SK-MEL-5 (cell line): ENCODE measurements around the gene NDRG4. TPM values are rescaled to one million over a fixed set of nuclear protein-coding genes. Genes with fewer than 3 reads are reported as not detected.

Experiments
- DNase-seq: peaks from one replicate; pipeline ENCODE4 v3.0.0-alpha.2; 2016; ENCODE audit warnings: low read depth, low spot score
- in situ Hi-C: cut with HindIII; loops from 2 replicates; pipeline ENCODE4 v1.10.0; 2016; ENCODE audit warnings: low sequenced_read_pairs, high pct_unique_total_duplicates, low pct_unique_long_range_greater_than_20kb
- total RNA-seq: library from RNA; depleted of rRNA; stranded (reverse); fragments of >200 nt; shearing (Covaris generic); gene quantifications from 2 replicates; pipeline ENCODE4 v1.2.3, GENCODE V29; 2014

Gene NDRG4
- total RNA-seq, 1 experiment from 2014 or later: 0.05 TPM

DNA sequence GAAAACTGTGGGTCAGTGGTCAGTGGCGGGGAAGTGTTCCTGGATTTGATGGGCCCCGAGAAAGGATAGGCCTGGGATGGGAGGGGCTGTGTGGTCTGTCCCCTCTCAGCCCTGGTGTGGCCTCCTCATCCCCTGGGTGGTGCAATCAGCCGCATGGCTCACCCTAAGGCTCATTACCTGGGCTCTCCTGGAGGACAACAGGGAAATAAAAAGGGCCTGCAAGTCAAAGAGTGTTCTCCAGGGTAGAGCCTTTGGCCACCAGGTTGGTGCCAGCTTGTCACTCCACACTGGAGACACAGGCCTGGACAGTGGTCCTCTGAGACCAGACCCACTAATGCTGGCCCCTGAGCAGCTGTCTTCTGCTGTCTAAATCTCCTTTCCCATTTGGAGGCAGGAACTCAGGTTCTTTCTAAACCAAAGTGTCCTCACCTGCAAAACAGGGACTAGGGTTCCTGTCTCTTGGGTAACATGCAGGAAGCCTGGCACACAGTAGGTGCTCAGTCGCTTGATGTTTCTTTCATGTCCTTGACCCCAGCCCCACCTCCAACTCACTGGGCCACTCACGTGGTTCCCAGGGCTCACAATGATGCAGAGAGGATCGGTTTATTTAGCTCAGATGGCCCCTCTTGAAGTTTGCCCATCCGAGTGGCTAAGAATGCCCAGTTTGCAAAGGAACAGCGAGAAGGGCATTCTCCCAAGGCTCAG lies 2.4 kb downstream of the NDRG4 start:
- in situ Hi-C loops: no loop called here
- DNase-seq: no peak

DNA sequence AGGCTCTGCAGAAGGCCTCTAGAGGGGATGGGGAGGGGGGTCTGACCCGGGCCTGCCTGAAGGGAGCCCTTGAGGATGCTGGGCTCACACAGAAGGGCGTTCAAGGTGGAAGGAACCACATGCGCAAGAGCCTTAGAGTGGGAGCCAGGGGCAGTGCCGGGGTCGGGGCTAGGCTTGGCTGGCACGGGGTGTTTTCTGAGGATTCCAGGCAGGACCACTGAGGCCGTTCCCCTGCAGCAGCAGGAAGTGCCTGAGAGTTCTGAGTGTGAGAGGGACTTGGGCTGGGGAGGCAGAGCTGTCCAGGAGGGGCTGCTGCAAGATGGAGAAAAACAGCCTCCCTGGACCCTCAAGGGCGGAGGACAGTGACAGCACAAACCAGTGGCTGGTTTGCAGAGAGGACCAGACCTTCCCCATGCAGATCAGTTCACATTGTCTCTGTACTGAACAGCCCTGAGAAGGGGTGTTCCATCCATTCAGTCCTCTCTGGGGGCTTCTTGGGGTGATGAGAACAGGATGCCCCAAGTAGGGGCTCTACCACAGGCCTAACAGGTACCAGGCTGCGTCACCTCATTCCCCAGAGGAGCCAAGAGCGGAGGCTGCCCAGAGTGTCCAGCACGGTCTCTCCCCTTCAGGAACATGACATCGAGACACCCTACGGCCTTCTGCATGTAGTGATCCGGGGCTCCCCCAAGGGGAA lies 3.4 kb downstream of the NDRG4 start:
- DNase-seq: no peak
- in situ Hi-C loops: no loop called here

DNA sequence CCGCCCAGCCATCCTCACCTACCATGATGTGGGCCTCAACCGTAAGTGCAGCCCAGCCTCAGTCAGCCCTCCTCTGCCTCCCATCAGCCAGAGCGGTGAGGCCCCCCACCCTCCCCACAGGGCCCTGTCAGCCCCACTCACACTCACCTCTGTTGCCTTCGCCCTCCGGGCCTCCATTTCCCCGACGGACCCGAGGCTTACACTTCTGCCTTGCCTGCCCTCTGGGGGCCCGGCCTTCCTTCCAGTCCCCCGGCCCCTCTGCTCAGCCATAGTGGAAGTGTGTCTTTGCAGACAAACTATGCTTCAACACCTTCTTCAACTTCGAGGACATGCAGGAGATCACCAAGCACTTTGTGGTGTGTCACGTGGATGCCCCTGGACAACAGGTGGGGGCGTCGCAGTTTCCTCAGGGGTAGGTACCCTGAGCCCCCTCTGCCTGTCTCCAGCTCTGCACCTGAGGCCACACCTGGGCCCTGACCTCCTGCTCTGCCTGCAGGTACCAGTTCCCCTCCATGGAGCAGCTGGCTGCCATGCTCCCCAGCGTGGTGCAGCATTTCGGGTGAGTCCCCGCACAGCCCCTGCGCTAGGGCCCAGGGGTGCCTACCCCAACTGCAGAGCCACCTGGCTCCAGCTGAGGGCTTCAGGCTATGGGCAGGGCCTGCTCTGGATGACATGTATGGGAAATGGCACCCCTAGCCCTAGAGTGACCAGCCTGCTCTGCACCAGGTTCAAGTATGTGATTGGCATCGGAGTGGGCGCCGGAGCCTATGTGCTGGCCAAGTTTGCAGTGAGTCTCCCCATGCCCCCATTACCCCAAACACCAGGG lies 4.1 kb downstream of the NDRG4 start:
- in situ Hi-C loops: no loop called here
- DNase-seq: no peak

DNA sequence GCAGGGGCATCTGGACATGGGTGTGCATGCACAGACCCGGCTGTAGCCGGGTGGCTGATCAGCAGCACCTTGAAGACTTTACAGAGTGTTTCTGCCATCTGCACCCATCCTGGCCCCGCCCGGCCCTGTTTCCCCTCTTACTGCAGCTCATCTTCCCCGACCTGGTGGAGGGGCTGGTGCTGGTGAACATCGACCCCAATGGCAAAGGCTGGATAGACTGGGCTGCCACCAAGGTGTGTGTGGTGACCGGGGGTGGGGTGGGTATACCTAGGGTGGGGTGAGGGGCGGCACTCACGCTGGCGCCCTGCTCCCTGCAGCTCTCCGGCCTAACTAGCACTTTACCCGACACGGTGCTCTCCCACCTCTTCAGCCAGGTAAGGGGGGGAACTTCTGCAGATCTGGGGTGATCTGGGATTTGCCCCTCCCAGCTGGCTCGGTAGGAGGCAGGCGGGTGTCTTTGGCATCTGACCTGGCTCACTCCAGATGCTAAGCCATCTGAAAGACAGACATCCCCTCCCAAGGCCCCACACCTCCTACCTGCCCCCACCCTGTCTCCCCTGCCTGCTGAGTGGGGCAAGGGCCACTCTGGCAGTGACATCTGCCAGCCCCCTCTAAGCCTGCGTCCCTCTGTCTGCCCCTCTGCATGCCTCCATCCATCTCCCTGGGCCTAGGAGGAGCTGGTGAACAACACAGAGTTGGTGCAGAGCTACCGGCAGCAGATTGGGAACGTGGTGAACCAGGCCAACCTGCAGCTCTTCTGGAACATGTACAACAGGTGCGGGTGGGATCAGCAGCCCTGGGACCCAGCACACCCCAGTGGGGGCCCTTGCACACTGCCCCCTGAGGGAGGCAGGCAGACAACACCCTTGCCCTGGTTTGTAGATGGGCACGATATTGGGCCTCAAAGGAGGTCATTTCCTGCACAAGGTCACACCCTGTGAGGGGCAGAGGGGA lies 6.6 kb downstream of the NDRG4 start:
- DNase-seq: no peak
- in situ Hi-C loops: no loop called here

DNA sequence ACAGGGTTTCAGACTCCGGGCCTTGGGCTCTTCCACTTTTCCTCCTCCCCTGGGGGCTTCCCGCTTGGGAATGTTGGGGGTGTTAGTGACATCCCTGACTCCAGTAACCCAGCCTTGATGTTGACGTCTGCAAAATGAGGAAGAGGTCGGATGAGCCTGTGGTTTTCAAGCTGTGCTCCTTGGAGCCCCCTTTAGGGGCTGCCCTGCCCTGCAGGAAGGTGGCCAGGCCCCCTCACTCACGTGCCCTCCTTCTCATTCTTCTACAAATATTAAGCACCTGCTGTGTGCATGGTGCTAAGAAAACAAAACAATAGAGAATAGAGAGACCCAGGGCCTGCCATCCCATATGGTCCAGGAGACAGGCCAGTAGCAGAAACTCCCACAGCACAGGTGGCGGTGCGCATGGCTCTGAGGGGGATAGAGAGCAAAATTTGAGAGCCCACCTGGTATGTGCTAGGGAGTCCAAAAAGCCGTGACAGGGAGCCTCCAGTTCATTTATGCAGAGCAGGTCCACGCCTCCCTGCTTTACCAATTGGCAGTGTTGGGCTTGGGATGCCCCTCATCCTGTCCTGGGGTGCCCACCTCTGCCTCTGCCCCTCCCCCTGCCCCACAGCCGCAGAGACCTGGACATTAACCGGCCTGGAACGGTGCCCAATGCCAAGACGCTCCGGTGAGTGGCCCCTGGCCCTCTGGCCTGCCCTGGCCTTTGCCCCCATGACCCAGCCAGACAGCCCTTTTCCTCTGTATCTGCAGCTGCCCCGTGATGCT lies 7.4 kb downstream of the NDRG4 start:
- in situ Hi-C loops: no loop called here
- no peak for DNase-seq

DNA sequence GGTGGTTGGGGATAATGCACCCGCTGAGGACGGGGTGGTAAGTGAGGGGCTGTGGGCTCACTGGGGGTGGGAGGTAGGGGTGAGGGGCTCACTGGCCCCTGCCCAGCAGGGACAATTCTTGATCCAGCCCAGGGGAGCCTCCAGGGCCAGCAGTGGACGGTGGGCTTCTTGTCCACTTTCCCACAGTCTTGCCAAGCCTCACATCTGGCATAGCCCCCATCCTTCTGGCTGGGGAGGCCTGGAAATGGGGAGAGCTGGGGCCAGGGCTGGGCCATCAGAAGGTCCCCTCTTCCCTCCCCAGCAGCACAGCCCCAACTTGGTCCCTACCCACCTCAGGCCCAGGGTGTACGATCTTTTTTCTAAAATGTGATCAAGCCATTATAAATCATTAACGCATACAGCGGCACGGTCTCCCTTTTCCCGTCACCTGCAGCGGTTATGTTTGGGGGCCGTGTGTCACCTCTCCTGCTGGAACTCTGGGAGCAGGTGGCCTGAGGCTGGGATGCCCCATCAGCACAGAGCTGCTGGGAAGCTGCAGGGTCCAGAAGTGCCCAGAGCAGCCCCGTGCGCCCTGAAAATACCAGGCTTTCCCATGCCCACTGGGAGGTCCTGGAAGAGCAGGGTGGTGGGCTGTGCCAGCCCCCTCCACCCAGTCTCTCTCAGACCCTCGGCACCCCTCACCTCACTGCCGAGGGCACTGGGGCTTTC lies 8.2 kb downstream of the NDRG4 start:
- DNase-seq: no peak
- in situ Hi-C loops: no loop called here

DNA sequence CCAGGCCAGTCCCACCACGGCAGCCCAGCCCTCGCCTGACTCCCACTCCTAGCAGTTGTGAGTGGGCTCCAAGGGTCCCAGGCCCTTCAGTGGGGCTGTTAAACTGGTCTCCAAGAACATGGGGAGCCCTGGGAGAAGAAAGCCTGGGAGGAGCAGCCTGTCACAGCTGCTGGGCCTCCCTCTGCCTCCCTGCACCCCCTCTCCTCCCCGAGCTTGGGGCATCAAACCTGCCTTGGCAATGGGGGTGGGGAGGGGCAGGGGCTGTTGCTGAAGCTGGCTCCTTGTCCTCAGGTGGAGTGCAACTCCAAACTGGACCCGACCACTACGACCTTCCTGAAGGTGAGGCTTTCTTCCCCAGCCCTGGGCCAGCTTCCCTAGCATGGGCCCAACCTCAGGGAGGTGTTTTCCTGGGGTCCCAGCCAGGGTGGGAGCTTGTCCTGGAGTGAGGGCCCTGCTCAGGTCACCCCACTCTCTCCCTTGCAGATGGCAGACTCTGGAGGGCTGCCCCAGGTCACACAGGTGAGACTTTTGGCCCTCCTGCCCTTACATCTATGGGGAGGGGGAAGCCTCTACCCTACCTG lies 8.8 kb downstream of the NDRG4 start:
- in situ Hi-C loops: no loop called here

DNA sequence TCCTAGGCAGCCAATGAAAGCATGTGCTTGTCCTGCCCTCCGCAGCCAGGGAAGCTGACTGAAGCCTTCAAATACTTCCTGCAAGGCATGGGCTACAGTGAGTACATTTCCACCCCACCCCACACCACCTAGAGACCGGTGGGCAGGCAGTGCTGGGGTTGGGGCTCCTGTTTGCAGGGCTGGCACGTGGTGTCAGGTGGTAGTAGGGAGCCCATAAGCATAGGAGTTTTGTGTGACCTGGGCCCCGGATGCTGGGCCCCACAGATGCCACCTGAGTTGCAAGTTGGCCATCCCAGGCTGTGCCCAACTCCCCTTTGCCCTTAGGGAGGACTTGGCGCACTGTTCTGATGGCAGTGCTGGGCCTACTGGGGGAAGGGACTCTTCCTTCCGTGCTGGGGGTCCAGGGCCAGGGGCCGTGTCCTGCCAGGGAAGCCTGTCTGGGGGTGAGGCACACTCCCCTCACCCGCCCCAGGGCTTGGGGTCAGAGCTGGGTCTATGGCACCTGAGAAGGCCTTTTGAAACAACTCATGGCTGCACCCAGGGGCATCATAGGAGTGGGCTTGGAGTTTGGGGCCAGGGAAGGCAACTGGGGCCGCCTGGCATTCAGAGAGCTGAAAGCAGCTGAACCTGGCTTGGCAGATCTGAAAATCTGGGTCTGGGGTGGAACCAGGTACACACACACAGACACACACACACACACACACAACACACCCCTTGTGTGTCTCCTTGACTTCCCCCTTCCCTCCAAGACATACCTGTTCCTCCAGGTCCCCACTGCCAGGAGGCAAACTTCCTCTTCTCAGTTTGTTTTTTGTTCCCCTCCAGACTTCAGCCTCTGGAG lies 9.5 kb downstream of the NDRG4 start:
- DNase-seq: no peak
- in situ Hi-C loops: no loop called here

More for the DNA sequence above, 8.8 kb downstream of the NDRG4 start:
- DNase-seq: no peak

DNA sequence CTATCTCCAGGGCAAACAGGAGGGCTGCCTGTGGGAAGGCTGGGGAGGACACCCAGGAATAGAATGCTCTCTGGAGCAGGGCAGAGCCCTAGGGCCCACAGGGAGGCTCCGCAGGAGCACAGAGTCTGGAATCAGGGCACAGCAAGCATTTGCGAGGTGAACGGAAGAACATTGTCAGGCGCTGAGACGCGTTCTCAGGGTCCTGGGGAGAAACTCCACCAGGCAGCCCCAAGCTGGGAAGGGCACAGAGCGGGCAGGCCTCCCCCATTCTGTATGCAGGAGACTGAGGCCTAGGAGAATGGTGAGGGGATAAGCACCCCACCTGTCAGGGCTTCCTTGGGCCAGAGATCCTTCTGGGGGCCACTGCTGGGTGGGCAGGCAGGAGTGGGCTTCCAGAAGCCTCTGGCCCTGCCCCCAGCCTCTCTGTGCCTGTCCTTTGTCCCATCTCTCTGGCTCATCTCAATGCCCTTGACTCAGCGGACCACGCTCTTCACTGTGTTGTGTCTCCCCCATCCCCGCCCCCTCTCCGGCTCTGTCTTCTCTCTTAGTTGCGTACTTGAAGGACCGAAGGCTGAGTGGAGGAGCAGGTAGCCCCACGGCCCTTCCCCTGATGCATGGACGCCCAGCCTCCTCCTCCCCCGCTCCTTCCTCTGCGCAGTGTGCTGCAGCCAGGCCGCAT lies 10.3 kb downstream of the NDRG4 start:
- DNase-seq: no peak
- in situ Hi-C loops: no loop called here

DNA sequence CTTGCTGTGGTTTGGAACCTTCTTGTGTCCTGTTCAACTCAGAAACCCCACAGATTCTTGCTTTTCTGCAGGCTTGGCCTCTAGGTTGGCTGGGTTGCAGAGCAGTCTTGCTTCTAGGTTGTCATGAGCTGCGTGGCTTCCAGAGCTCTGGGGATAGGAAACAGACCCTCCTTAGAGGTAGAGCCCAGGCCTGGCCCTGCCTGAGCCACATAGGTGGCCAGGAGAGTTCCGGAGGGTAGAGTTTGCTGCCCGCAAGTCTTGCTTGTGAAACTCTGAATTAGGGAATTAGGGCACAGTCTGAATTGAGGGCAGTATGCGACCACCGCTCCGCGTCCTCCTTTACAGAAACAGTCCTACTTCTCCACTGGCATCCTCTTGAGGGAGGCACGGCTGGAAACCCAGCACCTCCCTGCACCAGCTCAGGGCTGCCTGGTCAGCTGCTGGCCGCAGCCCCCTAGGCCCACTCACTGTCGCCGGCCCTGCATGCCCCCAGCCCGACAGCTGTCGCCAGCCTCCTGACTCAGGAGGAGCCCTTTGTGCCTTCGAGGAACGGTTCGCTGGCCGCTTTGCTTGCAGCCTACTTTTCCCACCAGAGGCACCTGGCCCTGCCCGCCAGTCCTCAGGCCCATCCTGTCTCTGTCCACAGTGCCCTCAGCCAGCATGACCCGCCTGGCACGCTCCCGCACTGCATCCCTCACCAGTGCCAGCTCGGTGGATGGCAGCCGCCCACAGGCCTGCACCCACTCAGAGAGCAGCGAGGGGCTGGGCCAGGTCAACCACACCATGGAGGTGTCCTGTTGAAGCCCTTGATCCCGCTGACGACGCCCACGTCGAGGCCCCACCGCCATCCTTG lies 11.1 kb downstream of the NDRG4 start:
- in situ Hi-C loops: no loop called here
- DNase-seq: no peak

DNA sequence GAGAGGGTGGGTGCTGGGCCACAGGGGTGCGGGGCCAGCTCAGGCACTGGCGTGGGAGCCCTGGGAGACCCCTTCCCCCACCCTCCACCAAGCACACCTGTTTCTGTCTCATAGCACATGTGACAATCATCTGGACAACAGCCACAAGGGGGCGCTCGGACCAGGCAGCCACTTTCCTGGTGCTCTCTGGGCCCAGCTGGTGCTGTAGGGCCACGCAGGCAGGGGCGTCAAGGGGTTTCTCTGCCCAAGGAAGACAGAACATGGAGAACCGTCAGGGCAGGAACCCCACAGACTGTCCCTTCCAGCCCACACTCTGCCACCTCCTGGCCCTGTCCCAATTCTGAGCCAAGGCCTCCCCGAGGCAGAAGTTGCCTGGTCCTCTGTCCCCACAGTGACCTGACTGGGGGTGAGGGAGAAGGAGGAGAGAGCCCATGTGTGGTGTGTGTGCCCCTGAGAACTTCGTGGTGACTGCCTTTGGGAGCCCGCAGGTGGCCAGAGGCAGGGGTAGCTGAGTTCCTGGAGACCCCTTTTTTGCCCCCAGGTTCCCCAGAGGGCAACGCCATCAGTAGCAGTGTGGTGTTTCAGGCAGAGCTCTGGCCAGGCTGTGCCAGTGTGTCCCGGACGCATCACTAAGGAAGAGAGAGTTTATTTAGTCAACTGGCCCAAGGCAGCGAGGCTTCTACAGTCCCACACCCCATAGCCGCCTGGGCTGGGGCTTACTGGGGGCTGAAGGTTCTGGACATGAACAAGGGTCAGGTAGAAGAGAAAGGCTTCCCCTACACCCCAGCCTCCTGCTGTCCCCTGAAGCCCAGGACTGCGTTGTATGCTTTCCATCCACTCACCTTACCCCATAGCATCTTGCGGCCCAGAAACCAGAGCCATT lies 12.2 kb downstream of the NDRG4 start:
- DNase-seq: peak; percentile 71
- in situ Hi-C loops: no loop called here

DNA sequence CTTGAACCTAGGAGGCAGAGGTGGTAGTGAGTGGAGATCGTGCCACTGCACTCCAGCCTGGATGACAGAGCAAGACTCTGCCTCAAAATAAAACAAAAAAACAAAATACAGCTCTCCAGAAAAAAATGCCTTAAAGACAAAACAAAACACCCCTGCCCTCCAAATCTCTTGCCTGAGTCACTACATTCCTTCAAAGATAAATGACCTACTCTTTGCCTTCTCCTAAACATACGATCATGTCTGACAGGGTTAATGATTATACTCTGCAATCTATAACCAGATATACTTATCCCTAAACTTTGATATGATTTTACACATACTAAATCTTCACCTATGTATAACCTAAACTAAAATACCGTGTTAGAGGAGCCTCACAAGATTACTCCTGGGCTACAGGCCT lies 13.9 kb downstream of the NDRG4 start:
- DNase-seq: no peak
- in situ Hi-C loops: no loop called here
